CD4-positive, alpha-beta T cell treated with Interleukin-1 beta for 1 hour (primary cell): ENCODE data around the gene TAF1A.
"Not testable (repeated sequence)": the region's sequence is repeated elsewhere in the genome, so short reads cannot be mapped to it uniquely, and the experiment has no call there.

Experiments used
- DNase-seq, 2 donors: peaks; one replicate each; pipeline ENCODE4 v3.0.0-alpha.2; 2020 to 2022

Gene TAF1A

DNA sequence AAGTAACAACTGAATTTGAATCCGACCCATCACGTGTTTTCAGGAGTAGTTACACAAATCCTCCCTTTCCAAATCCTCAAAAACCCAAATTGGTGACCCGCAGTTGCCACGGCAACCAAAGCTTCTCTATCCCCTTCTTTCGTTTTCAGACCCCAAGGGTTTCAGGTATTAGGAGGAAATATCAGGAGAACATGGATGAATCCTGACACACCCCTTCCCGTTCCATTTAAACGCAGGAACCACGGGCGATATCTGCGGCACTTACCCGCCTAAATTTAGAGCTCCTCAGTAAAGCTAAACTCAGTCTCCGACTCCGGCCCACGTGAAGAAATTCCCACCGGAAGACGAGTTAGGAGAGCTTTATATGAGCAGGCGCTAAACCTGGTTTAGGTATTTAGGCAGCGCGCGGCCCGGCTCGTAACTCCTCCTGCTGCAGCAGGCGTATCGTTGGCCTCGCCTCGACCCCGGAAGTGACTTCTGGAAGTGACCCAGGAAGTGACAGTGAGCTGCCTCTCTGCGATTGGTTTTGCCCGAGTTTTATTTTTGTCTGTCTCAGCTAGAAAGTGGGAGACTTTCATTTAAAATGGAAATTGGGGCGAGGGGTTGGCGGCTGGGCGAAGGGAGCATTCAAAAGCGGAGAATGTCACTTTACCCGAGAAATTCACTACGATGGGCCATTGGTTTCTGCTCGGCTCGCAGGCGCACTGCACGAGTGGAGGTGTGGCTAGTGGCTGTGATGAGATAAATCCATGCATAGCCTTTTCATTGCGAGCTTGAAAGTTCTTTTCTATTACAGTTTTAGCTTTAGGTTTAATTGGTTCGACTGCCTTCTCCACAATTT is at the start of gene TAF1A:
Gene TAF1A, minus strand, starts transcription at position 472 of the 841 bp plus-strand sequence.
- DNase-seq, result peak; percentile 85 to 86

DNA sequence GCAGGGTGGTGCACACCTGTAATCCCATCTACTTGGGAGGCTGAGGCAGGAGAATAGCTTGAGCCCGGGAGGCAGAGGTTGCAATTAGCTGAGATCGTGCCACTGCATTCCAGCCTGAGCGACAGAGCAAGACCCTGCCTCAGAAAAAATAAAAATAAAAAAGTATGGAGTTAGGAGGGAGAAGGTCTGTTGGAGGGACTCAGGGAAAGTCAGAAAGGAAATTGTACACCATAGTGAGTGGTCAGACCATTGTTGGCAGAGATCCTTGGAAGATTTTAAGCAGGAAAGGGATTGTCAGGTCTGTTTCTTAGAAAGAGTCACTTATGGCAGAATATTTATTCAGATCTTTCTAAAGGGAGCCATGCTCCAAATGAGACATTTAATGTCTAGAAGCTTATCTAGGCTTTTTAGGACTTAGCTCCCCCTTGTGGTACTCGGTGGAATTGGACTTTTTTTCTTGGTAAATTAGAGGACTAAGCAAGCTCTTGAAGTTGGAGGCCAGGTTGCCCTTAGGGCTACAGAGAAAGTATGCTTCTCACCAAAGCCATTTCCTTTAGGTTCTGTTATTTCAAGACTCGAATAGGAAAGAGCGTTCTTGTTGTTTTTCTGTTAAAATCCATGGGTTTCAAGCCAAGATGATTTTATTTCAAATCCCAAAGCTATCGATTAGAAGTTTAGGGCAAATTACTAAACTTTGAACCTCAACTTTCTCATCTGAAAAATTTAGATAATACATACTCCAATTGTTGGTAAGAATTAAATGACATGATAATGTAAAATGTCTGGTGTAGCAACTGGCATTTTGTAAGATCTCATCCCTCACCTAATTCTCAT is 44.7 kb upstream of the TAF1A start:
- DNase-seq, result peak; percentile 55 to 88

DNA sequence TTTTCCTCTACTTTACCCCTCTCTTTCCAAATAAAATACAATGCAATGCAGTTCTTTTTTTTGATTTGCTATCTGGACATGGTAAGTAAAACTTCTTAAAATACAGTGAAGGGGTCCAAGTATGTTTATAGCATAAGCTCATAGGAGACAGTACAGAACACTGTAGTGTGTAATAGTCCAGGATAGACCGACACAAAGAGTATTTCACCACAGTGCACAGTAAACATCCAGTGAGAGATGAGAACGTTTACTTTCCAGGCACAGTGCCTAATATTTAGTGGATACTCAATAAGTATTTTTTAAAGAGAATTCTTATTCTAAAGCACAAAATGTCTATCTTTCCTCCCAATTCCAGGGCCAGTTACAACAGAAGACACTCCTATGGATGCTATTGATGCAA is 43.0 kb upstream of the TAF1A start:
- DNase-seq, result no peak

DNA sequence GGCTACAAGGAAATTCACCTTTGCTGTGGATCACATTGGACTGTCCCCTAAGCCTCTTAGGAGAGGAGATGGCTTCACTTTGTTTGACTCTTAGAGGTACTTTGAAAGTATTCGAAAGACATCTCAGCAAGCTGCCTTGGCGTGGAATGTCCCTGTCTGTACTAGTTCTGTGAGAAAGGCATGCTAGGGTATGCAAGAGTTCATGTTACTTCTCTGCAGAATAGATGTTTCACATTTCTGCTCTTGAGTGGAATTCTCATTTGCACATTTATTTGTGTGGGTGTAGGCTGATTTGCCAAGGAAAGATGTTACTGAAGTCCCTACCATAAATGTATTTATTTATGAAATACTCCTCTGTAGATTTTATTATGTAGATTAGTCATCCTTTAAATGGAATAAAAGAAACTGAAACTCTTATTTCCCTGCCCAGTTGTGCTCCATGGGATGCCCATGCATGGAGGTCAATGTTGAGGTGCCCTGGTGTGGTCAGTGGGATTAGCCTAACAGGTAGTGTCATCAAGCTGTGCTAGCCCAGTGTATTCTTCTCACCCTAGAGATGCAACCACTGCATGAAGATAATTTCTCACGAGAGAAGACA is 42.0 kb upstream of the TAF1A start:
- DNase-seq, result no peak

DNA sequence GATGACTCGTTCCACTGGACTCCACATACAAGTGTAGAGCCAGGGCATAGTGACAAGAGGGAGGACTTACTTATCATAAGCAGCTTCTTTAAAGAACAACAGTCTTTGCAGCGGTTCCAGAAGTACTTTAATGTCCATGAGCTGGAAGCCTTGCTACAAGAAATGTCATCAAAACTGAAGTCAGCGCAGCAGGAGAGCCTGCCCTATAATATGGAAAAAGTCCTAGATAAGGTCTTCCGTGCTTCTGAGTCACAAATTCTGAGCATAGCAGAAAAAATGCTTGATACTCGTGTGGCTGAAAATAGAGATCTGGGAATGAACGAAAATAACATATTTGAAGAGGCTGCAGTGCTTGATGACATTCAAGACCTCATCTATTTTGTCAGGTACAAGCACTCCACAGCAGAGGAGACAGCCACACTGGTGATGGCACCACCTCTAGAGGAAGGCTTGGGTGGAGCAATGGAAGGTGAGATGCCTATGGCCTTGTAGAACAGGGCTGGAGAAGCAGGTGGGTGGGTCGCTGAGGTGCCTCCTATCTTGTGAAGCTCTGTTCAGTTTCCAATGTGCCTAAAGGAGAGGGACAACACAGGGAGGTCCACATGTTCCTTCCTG is 40.3 kb upstream of the TAF1A start:
- no peak for DNase-seq

DNA sequence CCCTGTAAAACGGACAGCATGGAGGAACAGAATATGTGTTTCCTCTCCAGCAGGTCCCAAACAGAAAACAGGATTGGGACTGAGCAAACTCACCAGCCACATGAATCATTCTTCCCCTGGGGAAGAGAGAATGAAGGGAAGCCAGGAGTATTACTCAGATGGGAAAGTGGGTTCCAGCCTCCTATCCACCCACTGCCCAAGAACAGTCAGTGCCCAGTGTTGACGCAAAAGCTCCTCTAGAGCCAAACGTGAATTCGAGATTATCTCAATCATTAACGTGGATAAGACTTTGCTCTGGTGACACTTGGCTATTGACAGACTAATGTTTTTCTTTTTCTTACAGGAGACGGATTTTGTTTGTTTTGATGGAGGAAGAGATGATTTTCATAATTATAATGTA is 37.5 kb upstream of the TAF1A start:
- no peak for DNase-seq

DNA sequence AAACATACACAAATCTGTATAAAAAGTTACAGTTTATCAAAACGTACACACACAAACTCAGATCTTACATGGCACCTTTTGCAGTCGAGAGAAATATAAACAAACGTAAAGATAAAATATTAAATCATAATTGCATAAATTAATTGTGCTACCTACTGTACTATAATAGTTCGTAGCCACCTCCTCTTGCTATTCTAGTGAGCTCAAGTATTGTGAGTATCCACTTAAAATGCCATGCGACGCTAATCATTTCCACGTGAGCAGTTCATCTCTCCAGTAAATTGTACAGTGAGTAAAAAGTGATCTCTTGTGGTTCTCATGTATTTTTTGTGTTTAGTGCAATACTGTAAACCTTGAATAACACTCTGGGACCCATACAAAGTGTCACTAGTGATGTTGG is 34.5 kb upstream of the TAF1A start:
- DNase-seq, result no peak

DNA sequence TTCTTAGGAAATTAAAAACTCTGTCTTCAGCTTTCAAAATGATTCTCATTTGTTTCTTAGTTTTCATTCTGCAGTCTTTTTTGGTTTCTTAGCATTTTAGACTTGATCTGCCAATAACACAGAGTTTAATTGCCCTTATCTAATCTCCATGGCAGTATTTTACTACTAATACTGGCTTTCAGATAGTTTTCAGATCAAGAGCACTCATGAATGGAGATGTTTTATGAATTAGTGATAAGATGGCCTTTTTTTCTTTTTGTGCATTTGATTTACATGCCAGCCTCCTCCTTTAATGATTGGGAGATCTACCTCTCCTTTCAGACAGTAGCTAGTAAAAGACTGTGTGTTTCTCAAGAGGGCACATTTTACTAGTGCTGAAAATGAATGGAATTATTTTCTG is 33.7 kb upstream of the TAF1A start:
- DNase-seq, result no peak

DNA sequence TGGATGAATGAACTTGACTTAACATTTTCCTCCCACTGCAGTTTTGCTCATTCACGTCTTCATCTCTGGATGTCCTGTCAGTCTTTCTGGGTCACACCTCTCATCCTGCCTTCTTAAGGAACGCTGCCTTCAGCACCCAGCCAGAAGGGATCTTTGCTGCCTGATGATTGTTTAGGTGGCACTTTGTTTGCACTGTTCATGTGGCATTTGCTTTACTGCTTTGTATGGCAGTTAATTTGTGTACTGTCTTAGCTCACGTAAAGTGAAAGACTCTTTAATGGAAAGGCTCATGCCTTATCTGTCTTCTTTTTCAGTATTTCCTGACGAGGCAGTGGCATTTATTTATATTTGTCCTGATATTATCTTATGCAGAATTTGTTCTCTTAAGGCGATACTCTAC is 33.0 kb upstream of the TAF1A start:
- no peak for DNase-seq

DNA sequence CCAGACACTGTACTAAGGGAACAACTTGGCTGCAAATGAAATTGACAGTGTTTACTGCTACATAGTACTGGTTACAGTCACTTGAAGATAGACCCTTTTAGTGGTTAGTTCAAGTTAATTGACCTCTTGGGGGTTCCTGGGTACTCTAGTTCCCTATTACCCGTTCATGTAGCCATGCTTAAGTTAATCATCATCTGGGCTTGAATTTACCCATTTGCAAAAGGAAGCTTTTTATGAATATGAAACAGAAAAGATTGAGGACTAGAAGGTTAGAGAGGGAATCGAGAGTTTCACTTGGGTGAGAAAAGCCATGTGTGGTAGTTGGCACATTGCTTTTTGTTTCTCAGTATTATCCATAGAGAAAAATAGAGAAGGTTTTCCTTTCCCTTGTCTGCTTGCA is 30.8 kb upstream of the TAF1A start:
- no peak for DNase-seq

DNA sequence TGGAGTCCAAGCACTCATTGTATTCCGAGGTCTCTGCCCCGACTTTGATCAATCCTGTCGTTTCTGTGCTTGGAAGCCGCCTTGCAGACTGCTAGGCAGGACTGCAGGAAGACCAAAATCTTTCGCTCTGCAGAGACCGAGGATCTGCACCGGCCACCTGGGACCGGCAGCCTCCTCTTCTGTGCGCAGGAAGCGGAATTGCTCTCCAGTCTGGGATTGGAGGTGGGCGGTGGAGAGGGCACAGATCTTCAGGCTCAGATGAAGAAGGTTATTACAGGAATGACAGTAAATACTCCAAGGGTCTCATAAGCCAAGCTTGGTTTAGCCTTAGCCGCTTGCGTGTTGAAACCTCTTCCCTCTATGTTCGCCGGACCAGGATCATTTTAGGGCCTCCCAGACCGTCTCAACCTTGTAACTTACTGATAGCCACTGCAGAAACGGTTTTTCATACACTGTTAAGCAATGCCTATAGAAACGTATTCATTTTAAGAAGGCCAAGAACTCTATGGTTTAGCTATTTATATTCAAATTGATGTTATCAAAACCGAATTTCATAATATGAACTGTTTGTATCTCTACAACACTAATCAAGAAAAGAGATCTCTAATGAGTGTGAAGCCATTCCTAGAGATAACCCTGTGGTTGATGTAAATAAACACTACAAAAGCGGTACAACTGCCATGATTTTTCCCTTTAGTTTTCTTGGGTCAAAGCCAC is 29.3 kb upstream of the TAF1A start:
- no peak for DNase-seq

DNA sequence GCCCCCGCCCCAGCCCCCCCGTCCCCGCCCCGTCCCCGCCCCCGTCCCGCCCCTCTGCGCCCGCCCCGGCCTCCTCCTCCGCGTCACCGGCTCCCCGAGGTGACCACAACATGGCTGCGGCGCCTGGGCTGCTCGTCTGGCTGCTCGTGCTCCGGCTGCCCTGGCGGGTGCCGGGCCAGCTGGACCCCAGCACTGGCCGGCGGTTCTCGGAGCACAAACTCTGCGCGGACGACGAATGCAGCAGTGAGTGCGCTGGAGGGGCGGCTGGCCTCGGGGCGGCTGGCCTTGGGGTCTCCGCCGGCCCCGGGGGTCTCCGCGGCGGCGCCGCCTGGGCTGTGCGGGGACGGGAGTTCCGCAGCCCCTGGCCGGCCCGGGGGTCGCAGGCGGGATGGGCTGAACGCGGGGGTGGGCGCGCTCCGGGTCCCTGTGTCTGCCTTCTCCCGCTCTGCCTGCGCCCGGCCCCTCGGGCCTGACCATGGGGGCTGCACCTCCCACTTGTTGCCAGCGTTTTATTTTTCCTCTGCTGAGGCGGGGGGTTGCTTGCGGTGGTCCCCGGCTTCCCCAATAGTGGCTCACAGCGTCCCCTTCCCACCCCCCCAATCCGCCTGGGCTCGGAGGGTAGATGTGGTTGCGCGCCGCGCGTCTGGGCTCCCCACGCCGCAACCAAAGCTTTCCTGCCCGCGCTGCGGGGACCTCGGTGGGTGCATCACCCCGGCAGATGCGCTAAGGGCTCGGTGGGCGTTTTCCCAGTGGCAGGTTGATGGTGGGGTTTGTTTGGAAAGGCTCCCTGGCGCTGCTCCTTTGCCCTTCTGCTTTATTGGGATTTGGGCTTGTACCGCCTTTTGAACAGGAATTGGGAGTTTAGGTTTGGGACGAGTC is 28.5 kb upstream of the TAF1A start, which contains the start of gene MIA3:
Gene MIA3, plus strand, starts transcription at position 97 of the 879 bp plus-strand sequence. Its CDS starts 14 bp downstream, at position 111.
- peak; percentile 51 to 55 for DNase-seq

DNA sequence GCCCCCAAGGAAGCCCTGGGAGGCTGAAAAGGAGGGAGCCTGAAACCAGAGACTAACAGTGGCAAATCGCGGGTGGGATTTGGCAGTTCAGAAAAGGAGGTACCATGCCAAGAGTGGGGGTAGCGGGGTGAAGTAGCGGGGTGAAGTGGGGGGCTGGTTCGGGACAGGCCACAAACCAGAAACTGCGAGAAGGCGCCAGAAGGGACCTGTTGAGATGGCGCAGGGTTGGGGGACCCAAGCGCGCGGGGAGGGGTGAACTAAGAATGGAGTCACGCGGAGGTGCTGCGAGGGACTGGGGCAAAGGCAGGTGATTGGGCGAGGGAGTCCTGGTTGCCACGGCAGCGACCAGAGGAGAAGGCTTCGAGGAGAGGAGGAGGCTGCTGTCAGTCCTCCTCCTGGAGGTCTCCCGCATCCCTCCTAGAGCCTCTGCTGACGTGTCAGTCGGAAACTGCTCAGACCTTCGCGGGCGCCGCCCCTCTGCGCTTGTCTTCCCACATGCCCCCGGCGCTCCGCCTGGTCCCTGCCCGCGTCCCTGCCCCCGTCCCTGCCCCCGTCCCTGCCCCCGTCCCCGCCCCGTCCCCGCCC is 27.7 kb upstream of the TAF1A start:
- peak; percentile 95 to 97 for DNase-seq

DNA sequence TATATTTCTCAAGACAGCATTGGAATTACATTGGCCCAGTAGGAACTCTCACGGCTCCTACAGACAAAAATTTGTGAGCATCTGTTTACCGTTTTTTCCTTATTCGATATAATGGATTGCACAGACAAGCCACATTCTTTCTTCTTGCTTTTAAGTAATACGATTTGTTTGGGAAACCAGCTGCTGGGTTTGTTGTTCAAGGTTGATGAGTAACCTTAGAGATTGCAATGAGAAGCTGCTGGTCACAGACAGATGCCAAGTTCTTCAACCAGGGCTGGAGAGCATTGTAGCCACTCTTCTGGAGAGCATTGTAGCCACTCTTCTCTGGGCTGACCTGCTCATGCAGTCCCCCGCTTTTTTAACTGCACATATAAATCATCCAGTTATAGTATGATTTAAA is 26.8 kb upstream of the TAF1A start:
- DNase-seq, result no peak

DNA sequence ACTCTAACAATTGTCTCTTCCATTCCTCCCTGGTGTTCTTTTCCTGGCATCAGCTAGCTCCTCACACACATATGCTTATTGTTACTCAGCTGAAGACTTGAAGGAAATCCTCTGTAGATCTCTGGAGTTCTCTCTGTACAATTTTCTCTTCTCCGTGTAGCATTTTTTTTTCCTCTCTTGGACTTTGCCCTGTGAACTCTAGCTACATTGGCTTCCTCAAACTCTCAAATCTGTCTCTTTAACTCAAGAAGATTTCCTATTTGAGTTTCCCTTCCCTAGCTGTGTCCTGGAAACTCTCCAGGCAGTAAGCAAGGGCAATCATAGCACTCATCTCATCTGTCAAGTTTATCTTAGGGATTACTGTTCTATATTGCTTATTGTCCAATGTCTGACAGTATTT is 23.9 kb upstream of the TAF1A start:
- no peak for DNase-seq

DNA sequence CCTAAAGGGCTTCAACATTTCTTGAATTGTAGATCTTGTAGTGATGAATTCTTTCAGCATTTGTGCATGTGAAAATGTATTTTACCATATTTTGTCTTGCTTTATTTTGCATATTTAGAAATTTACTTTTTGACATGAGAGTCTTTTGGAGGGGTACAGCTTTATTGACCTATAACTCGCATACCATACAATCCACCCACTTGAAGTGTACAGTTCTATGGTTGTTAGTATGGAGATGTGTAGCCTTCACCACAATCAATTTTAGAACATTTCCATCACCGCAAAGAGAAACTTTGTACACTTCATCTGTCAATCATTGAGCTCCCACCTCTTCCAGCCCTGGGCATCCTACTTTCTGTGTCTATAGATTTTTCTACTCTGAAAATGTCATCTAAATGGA is 21.0 kb upstream of the TAF1A start:
- DNase-seq, result no peak

DNA sequence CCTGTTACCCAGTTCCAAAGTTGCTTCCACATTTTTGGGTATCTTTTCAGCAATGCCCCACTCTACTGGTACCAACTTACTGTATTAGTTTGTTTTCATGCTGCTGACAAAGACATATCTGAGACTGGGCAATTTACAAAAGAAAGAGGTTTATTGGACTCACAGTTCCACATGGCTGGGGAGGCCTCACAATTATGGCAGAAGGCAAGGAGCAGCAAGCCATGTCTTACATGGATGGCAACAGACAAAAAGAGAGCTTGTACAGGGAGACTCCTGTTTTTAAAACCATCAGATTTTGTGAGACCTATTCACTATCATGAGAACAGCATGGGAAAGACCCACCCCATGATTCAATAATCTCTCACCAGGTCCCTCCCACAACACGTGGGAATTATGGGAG is 19.4 kb upstream of the TAF1A start:
- DNase-seq, result not testable (repeated sequence)

DNA sequence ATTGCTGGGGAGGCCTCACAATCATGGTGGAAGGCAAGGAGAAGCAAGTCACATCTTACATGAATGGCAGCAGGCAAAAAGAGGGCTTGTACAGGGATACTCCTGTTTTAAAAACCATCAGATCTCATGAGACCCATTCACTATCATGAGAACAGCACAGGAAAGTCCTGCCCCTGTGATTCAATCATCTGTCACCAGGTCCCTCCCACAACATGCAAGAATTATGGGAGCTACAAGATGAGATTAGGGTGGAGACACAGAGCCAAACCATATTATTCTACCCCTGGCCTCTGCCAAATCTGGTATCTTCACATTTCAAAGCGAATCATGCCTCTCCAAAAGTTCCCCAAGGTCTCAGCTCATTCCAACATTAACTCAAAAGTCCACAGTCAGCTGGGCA is 17.0 kb upstream of the TAF1A start:
- DNase-seq, result no peak

DNA sequence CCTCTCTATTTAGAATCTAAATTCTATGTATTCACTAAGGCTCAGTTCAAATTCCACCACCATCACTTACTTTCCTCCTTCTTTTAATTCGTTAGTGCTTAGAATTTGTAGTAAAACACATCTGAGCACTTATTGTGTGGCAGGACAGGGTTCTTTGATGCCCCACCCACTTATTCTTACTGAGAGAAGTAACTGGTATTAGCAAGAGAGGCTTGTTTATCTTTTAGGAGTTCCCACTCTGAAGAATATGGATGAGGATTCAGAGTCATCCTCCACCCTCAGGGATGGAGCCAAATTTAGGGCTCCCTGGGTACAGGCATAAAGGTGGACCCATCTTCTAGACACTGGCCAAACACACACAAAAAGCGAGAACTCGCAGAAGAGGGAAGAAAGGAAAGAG is 11.5 kb upstream of the TAF1A start:
- no peak for DNase-seq

DNA sequence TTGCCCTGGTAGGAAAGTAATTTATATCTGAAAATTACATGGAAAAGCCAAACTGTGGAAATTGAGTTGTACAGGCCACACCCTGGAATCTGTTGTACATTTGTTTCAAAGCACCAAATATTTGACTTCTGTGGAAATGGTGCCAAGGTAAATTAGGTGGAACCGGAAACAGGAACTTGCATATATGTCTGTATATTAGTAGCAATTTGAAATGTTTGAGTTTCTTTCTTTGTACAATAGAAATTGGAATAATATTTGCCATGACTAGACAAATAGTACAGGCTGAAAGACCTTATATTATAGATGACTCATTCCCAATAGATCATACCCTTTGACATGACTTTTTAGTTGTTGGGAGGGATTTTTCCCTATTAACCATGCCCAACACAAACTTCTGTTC is 10.5 kb upstream of the TAF1A start:
- no peak for DNase-seq

DNA sequence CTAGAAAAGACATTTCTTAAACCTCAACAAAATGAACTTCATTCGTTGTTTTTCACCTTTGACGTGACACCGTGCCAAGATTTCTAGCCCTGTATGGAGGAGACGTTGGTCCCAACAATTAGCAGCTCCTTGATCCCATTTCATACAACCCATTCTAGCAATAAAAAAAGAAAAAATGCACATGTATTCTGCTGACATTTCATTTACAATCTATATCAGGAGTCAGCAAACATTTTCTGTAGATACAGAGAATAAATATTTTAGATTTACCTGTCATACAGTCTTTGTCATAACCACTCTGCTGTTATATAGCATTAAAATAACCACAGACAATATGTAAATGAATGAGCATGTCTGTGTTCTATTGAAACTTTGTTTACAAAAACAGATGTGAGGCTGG is 7.0 kb upstream of the TAF1A start:
- DNase-seq, result no peak
